Mesendoderm (in vitro differentiated cells): ENCODE data around the gene LOXHD1.

Source experiments
- DNase-seq: peaks from one replicate; pipeline ENCODE4 v3.0.0; 2013
- H2AK5ac ChIP-seq: 2 replicates; pipeline ENCODE4 v1.6.1; 2013; ENCODE audit warnings: low read length, inconsistent platforms
- H2BK120ac ChIP-seq: 2 replicates; pipeline ENCODE4 v1.6.1; 2013; ENCODE audit warnings: low read depth, mild to moderate bottlenecking, low read length, moderate library complexity, mixed read lengths
- H2BK15ac ChIP-seq: replicated peaks from 2 replicates; pipeline ENCODE4 v1.6.1; 2013; ENCODE audit warnings: low read depth, mild to moderate bottlenecking, moderate library complexity
- H2BK5ac ChIP-seq: 2 replicates; pipeline ENCODE4 v1.6.1; 2013; ENCODE audit warnings: low read length, inconsistent platforms
- H3K18ac ChIP-seq: 2 replicates; pipeline ENCODE4 v1.6.1; 2013; ENCODE audit warnings: mild to moderate bottlenecking, low read length, mixed read lengths
- H3K23ac ChIP-seq: one replicate; pipeline ENCODE4 v1.6.1; 2013; ENCODE audit warnings: low read length
- H3K27ac ChIP-seq: 2 replicates; pipeline ENCODE4 v1.5.1; 2013; ENCODE audit warnings: low read depth, mild to moderate bottlenecking, inconsistent platforms, low read length, moderate library complexity
- H3K27me3 ChIP-seq: 2 replicates; pipeline ENCODE4 v1.6.1; 2013; ENCODE audit warnings: low read length, control low read depth, mild to moderate bottlenecking, inconsistent platforms; ENCODE audit not compliant: insufficient read depth, poor library complexity
- H3K36me3 ChIP-seq: 2 replicates; pipeline ENCODE4 v1.6.1; 2013; ENCODE audit warnings: low read length, inconsistent platforms; ENCODE audit not compliant: control insufficient read depth, insufficient read depth
- H3K4ac ChIP-seq: one replicate; pipeline ENCODE4 v1.6.1; 2013; ENCODE audit warnings: low read depth, mild to moderate bottlenecking, low read length, moderate library complexity
- H3K4me1 ChIP-seq: 2 replicates; pipeline ENCODE4 v1.6.1; 2013; ENCODE audit warnings: low read depth, low read length, inconsistent platforms; ENCODE audit not compliant: control insufficient read depth
- H3K4me2 ChIP-seq: 2 replicates; pipeline ENCODE4 v1.6.1; 2013; ENCODE audit warnings: low read length
- H3K4me3 ChIP-seq: 2 replicates; pipeline ENCODE4 v1.5.1; 2013; ENCODE audit warnings: mild to moderate bottlenecking, low read length
- H3K56ac ChIP-seq: one replicate; pipeline ENCODE4 v1.6.1; 2013; ENCODE audit warnings: low read length
- H3K79me1 ChIP-seq: 2 replicates; pipeline ENCODE4 v1.6.1; 2013; ENCODE audit warnings: low read length, inconsistent platforms
- H3K79me2 ChIP-seq: 2 replicates; pipeline ENCODE4 v1.6.1; 2013; ENCODE audit warnings: mild to moderate bottlenecking, low read length; ENCODE audit not compliant: control insufficient read depth, insufficient read depth
- H3K9ac ChIP-seq: 2 replicates; pipeline ENCODE4 v1.6.1; 2013; ENCODE audit warnings: low read length, inconsistent platforms
- H4K5ac ChIP-seq: one replicate; pipeline ENCODE4 v1.6.1; 2013; ENCODE audit warnings: low read length
- H4K8ac ChIP-seq: one replicate; pipeline ENCODE4 v1.6.1; 2013; ENCODE audit warnings: low read depth, mild to moderate bottlenecking, control low read depth, low read length, moderate library complexity
- WGBS: extraction: QIAGEN DNeasy Blood & Tissue Kit; methylation state at CpG from one replicate; pipeline ENCODE4 v1.1.7; 2013; ENCODE audit warnings: low lambda C conversion rate, missing lambda C conversion rate; ENCODE audit not compliant: insufficient coverage; ENCODE audit errors: extremely low coverage; 5-methylcytosine and 5-hydroxymethylcytosine counted together

The LOXHD1 gene

GRCh38 chr18:46590103-46590502 is 66.9 kb downstream of the LOXHD1 start:
- Histone ChIP-seq H3K56ac (no peak overlapping the region), H3K9ac (no peak overlapping the region), H2AK5ac (no peak overlapping the region), H4K8ac (no peak overlapping the region), H3K4ac (no peak overlapping the region), H4K5ac (no peak overlapping the region), H3K23ac (no peak overlapping the region), H2BK120ac (no peak overlapping the region), H3K4me3 (no peak overlapping the region), H3K18ac (no peak overlapping the region), H2BK5ac (no peak overlapping the region), H3K79me2 (no peaks in the 10 kb centered on the region), H3K27me3 (no peaks in the 10 kb centered on the region), H3K36me3 (no peaks in the 10 kb centered on the region), H3K4me2 (no peak overlapping the region), H3K27ac (no peak overlapping the region), H2BK15ac (no peak overlapping the region), H3K79me1 (no peaks in the 10 kb centered on the region), H3K4me1 (no peaks in the 10 kb centered on the region)
- no peak for DNase-seq
- WGBS: no CpG with 5 or more reads among the region's 7 CpGs

GRCh38 chr18:46588971-46589660 is 67.9 kb downstream of the LOXHD1 start:
- H3K18ac ChIP-seq: no peak overlapping the region
- WGBS: no CpG with 5 or more reads among the region's 8 CpGs
- no peak overlapping the region for H3K4me3 ChIP-seq
- H2BK120ac ChIP-seq: no peak overlapping the region
- no peak overlapping the region for H4K5ac ChIP-seq
- H3K27ac ChIP-seq: no peak overlapping the region
- no peaks in the 10 kb centered on the region for H3K27me3 ChIP-seq
- H3K4me2 ChIP-seq: no peak overlapping the region
- no peak overlapping the region for H2BK15ac ChIP-seq
- no peak overlapping the region for H2BK5ac ChIP-seq
- no peaks in the 10 kb centered on the region for H3K79me2 ChIP-seq
- no peak overlapping the region for H3K23ac ChIP-seq
- no peak for DNase-seq
- no peak overlapping the region for H4K8ac ChIP-seq
- H2AK5ac ChIP-seq: no peak overlapping the region
- H3K4ac ChIP-seq: no peak overlapping the region
- no peak overlapping the region for H3K9ac ChIP-seq
- H3K36me3 ChIP-seq: no peaks in the 10 kb centered on the region
- H3K79me1 ChIP-seq: no peaks in the 10 kb centered on the region
- no peak overlapping the region for H3K56ac ChIP-seq
- no peaks in the 10 kb centered on the region for H3K4me1 ChIP-seq

- no peak overlapping the region for H3K56ac ChIP-seq
- no peaks in the 10 kb centered on the region for H3K4me1 ChIP-seq
- no peaks in the 10 kb centered on the region for H3K27me3 ChIP-seq
- H3K4ac ChIP-seq: no peak overlapping the region
- no peak overlapping the region for H3K4me2 ChIP-seq
- H2BK120ac ChIP-seq: no peak overlapping the region
- no peak overlapping the region for H2BK5ac ChIP-seq
- no peaks in the 10 kb centered on the region for H3K79me2 ChIP-seq
- H4K8ac ChIP-seq: no peak overlapping the region
- WGBS: no CpG with 5 or more reads among the region's 3 CpGs
- DNase-seq: no peak
- H4K5ac ChIP-seq: no peak overlapping the region
- H3K18ac ChIP-seq: no peak overlapping the region
- H3K9ac ChIP-seq: no peak overlapping the region
- no peak overlapping the region for H3K4me3 ChIP-seq
- H3K23ac ChIP-seq: no peak overlapping the region
- no peak overlapping the region for H2AK5ac ChIP-seq
- no peaks in the 10 kb centered on the region for H3K79me1 ChIP-seq
- H2BK15ac ChIP-seq: no peak overlapping the region
- no peaks in the 10 kb centered on the region for H3K36me3 ChIP-seq
- no peak overlapping the region for H3K27ac ChIP-seq
These were observed 69.4 kb downstream of the LOXHD1 start for GRCh38 chr18:46587600-46587999.

- Histone ChIP-seq H3K36me3 (no peaks in the 10 kb centered on the region), H3K4me3 (no peak overlapping the region), H3K56ac (no peak overlapping the region), H3K27me3 (no peaks in the 10 kb centered on the region), H2BK5ac (no peak overlapping the region), H3K27ac (no peak overlapping the region), H3K4me1 (no peaks in the 10 kb centered on the region), H3K79me2 (no peaks in the 10 kb centered on the region), H3K9ac (no peak overlapping the region), H3K4ac (no peak overlapping the region), H3K23ac (no peak overlapping the region), H2BK120ac (no peak overlapping the region), H3K4me2 (no peak overlapping the region), H2BK15ac (no peak overlapping the region), H4K8ac (no peak overlapping the region), H3K79me1 (no peaks in the 10 kb centered on the region), H3K18ac (no peak overlapping the region), H2AK5ac (no peak overlapping the region), H4K5ac (no peak overlapping the region)
- no CpG with 5 or more reads among the region's 3 CpGs for whole genome bisulfite sequencing
- DNase-seq: no peak
These were observed 73.3 kb downstream of the LOXHD1 start for GRCh38 chr18:46583711-46584110.

GRCh38 chr18:46581648-46582047 is 75.4 kb downstream of the LOXHD1 start:
- Histone ChIP-seq H2AK5ac (no peak overlapping the region), H3K4ac (no peak overlapping the region), H2BK5ac (no peak overlapping the region), H3K27me3 (no peaks in the 10 kb centered on the region), H2BK15ac (no peak overlapping the region), H4K8ac (no peak overlapping the region), H3K4me2 (no peak overlapping the region), H3K23ac (no peak overlapping the region), H3K27ac (no peak overlapping the region), H4K5ac (no peak overlapping the region), H3K4me3 (no peak overlapping the region), H3K79me1 (no peaks in the 10 kb centered on the region), H3K56ac (no peak overlapping the region), H2BK120ac (no peak overlapping the region), H3K79me2 (no peaks in the 10 kb centered on the region), H3K4me1 (no peaks in the 10 kb centered on the region), H3K36me3 (no peaks in the 10 kb centered on the region), H3K18ac (no peak overlapping the region), H3K9ac (no peak overlapping the region)
- no peak for DNase-seq

GRCh38 chr18:46578987-46579386 is 78.0 kb downstream of the LOXHD1 start:
- Histone ChIP-seq H2BK15ac (no peak overlapping the region), H2BK5ac (no peak overlapping the region)

More at GRCh38 chr18:46578987-46579386, 78.0 kb downstream of the LOXHD1 start:
- H3K27ac ChIP-seq: no peak overlapping the region
- H4K8ac ChIP-seq: no peak overlapping the region
- no peak overlapping the region for H3K4me2 ChIP-seq
- H2AK5ac ChIP-seq: no peak overlapping the region
- no peak overlapping the region for H3K18ac ChIP-seq
- no peak for DNase-seq
- no peak overlapping the region for H3K23ac ChIP-seq
- no peaks in the 10 kb centered on the region for H3K79me1 ChIP-seq
- no peaks in the 10 kb centered on the region for H3K36me3 ChIP-seq
- H4K5ac ChIP-seq: no peak overlapping the region
- H3K56ac ChIP-seq: no peak overlapping the region
- H3K4me3 ChIP-seq: no peak overlapping the region
- no peak overlapping the region for H3K4ac ChIP-seq
- H3K9ac ChIP-seq: no peak overlapping the region
- H3K79me2 ChIP-seq: no peaks in the 10 kb centered on the region
- WGBS: no CpG with 5 or more reads among the region's 2 CpGs
- no peaks in the 10 kb centered on the region for H3K4me1 ChIP-seq
- no peak overlapping the region for H2BK120ac ChIP-seq
- H3K27me3 ChIP-seq: no peaks in the 10 kb centered on the region
